Adrenal gland (tissue), 5 donors: ENCODE measurements around the gene TP73.

ENCODE experiments used
- POLR2A ChIP-seq, 2 donors: fragments of 450-650 bp; IDR thresholded peaks; one replicate each; pipeline ENCODE4 v1.6.1; 2017; ENCODE audit warnings: antibody characterized with exemption in 2 of 2, mild to moderate bottlenecking in 2 of 2, moderate library complexity in 1 of 2
- TF ChIP-seq, protein P1 (sequence below), 6 experiments: fragments of 450-650 bp in 4 of 6; fragments of 200-600 bp in 2 of 6; sonication (generic) in 1 of 6; IDR thresholded peaks; 1 replicate in 5 of 6; 2 replicates in 1 of 6; pipeline versions ENCODE4 v1.5.1 to v1.8.0; 2016 to 2021; ENCODE audit warnings: antibody characterized with exemption in 6 of 6, mild to moderate bottlenecking in 2 of 6, moderate library complexity in 1 of 6
- donor health status: DM: no; HTN: no; CAD: no.

DNA sequence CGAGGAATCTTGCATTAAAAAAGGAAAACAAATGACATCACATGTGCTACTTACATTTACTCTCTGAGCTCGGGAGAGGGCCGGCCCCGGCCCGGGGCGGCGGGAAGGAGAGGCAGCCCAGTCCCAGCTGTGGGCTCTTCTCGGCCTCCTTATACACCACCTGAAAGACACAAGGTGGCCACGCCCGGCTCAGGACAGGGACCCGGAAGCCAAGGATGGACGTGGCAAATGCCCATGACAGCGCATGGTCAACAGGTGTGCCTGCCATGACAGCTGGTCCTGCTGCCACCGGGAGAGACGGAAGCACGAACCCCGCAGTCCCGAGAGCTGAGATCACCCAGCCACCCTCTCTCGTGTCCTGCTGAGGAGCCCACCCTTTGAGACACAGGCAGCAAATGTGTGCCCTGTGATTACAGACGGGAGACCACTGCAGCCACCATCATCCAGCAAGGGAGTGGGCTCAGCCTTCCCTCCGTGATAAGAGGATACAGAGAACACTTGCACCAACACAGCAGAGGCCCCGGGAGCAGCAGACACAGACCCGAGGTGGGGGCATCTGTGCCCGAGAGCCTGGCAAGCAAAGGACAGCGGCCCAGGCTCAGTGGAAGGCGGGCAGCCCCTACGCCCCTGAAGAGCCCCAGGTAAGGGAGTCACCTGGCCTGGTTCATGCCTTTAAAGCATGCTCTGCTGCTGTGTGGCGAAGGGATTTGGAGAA is 18.8 kb upstream of the TP73 start:
- TF ChIP-seq, protein P1, sequence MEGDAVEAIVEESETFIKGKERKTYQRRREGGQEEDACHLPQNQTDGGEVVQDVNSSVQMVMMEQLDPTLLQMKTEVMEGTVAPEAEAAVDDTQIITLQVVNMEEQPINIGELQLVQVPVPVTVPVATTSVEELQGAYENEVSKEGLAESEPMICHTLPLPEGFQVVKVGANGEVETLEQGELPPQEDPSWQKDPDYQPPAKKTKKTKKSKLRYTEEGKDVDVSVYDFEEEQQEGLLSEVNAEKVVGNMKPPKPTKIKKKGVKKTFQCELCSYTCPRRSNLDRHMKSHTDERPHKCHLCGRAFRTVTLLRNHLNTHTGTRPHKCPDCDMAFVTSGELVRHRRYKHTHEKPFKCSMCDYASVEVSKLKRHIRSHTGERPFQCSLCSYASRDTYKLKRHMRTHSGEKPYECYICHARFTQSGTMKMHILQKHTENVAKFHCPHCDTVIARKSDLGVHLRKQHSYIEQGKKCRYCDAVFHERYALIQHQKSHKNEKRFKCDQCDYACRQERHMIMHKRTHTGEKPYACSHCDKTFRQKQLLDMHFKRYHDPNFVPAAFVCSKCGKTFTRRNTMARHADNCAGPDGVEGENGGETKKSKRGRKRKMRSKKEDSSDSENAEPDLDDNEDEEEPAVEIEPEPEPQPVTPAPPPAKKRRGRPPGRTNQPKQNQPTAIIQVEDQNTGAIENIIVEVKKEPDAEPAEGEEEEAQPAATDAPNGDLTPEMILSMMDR (IDR thresholded peaks at IDR 0.05), result no peak
- no peak for TF ChIP-seq POLR2A (IDR thresholded peaks at IDR 0.05)
